H1 (cell line): ENCODE data around the gene PDE6D. TPM values are rescaled to one million over a fixed set of nuclear protein-coding genes. Genes with fewer than 3 reads are reported as not detected.

Experiments
- CREB1 ChIP-seq: IDR thresholded peaks from 2 replicates; pipeline ENCODE4 v1.6.1; 2012; ENCODE audit warnings: inconsistent platforms
- RAD21 ChIP-seq, 2 experiments: IDR thresholded peaks in 1 of 2; conservative IDR thresholded peaks in 1 of 2; 2 replicates each; pipeline ENCODE4 v1.6.1; 2011; ENCODE audit warnings: low read depth in 2 of 2, low read length in 2 of 2, improper control_type of control experiment in 1 of 2, inconsistent platforms in 1 of 2, mild to moderate bottlenecking in 1 of 2, moderate library complexity in 1 of 2
- YY1 ChIP-seq: IDR thresholded peaks from 2 replicates; pipeline ENCODE4 v1.6.1; 2011; ENCODE audit warnings: low read depth, mild to moderate bottlenecking, low read length
- polyA plus RNA-seq, 7 experiments: library from polyadenylated mRNA; depleted of rRNA in 3 of 7; stranded (reverse) in 5 of 7; unstranded in 2 of 7; fragments of >200 nt in 5 of 7; fragments of 200-250 nt in 2 of 7; gene quantifications; 1 replicate in 5 of 7; 2 replicates in 1 of 7; 4 replicates in 1 of 7; pipeline versions ENCODE4 v1.2.1 to v1.2.3, GENCODE V29; 2011 to 2013; ENCODE audit warnings: missing spikeins in 2 of 7, mixed read lengths in 2 of 7
- total RNA-seq: library from RNA; stranded (reverse); fragmentation: NEBNext Ultra II Directional; extraction: Animal tissue kit (Norgen Biotek cat#: 25700); gene quantifications from 2 replicates; pipeline ENCODE4 v1.2.1, GENCODE V29; 2021
- TF ChIP-seq, protein P1 (sequence below): IDR thresholded peaks from 2 replicates; pipeline ENCODE4 v1.6.1; 2011; ENCODE audit warnings: low read depth, mild to moderate bottlenecking, low read length; ENCODE audit not compliant: insufficient read depth

Gene PDE6D
- total and polyA plus RNA-seq, 2 of the 8 experiments (the other 6 are each of a cell fraction or from before 2014, with no cell fraction given), result 33.7 to 63.9 TPM

DNA sequence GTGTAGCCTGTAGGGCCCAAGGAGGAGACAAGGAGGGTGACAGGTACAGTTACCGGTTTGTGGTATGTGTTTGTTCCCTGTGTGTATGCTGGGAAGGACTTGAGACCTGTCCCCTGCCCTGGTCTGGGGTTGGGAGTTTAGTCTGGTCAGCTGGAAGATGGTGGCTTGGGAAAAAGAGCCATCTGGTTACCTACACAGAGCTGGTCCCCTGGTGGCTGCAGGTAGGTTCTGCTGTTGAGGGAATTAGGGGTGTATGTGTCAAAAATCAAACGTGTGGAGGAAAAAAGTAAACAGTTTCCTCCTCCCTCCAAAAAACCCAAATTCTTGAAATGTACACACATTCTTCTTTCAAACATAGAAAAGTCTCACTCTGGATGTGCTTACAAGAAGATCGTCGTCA is 48.5 kb downstream of the PDE6D start (continued):
- TF ChIP-seq, protein P1, sequence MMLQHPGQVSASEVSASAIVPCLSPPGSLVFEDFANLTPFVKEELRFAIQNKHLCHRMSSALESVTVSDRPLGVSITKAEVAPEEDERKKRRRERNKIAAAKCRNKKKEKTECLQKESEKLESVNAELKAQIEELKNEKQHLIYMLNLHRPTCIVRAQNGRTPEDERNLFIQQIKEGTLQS, result no peak
- TF ChIP-seq CREB1 (no peak), YY1 (0 out of 2 replicates have a peak, but pooled peaks have one; percentile 41), RAD21 (IDR thresholded peaks at IDR 0.05 in 1 of 2, conservative IDR thresholded peaks at IDR 0.05 in 1 of 2; ENCODE audit: low read depth in 2 of 2, low read length in 2 of 2) (peak; percentile 16 to 41; a peak in 2 of 4 replicates)
- TF ChIP-seq, all 59 proteins: peak for 3
